Neural cell (in vitro differentiated cells): Measurements from ENCODE around the gene OCSTAMP. TPM values are rescaled to one million over a fixed set of nuclear protein-coding genes. Genes with fewer than 3 reads are reported as not detected.

Experiments used
- H2AFZ ChIP-seq: fragments of 200-600, 300-800 bp; sonication (generic), shearing (Covaris generic); 2 replicates; pipeline ENCODE4 v1.6.0; 2014; ENCODE audit warnings: low read depth, mild to moderate bottlenecking, antibody characterized with exemption, low read length, moderate library complexity
- H3F3A ChIP-seq: fragments of 200-600 bp; shearing (Covaris generic); 2 replicates; pipeline ENCODE4 v1.6.1; 2016; ENCODE audit warnings: mild to moderate bottlenecking, moderate library complexity, mixed read lengths, antibody characterized with exemption, low read length; ENCODE audit not compliant: insufficient read depth, poor library complexity, severe bottlenecking
- H3K27ac ChIP-seq: fragments of 200-600, 300-800 bp; sonication (generic), shearing (Covaris generic); 2 replicates; pipeline ENCODE4 v1.5.1; 2014; ENCODE audit warnings: mild to moderate bottlenecking, low read length, moderate library complexity
- H3K27me3 ChIP-seq: fragments of 300-800, 200-600 bp; sonication (generic), shearing (Covaris generic); 2 replicates; pipeline ENCODE4 v1.6.0; 2014; ENCODE audit warnings: mild to moderate bottlenecking, low read depth, low read length, moderate library complexity; ENCODE audit not compliant: insufficient read depth
- H3K36me3 ChIP-seq: fragments of 300-800, 200-600 bp; sonication (generic), shearing (Covaris generic); 2 replicates; pipeline ENCODE4 v1.5.1; 2014; ENCODE audit warnings: mild to moderate bottlenecking, antibody characterized with exemption, low read length, moderate library complexity; ENCODE audit not compliant: insufficient read depth
- H3K4me2 ChIP-seq: fragments of 300-800, 200-600 bp; sonication (generic), shearing (Covaris generic); 2 replicates; pipeline ENCODE4 v1.6.0; 2014; ENCODE audit warnings: mild to moderate bottlenecking, low read length
- H3K4me3 ChIP-seq: fragments of 300-800, 200-600 bp; sonication (generic), shearing (Covaris generic); 2 replicates; pipeline ENCODE4 v1.5.1; 2014; ENCODE audit warnings: mild to moderate bottlenecking, low read length, moderate library complexity
- H3K79me2 ChIP-seq: fragments of 200-600 bp; shearing (Covaris generic); replicated peaks from 2 replicates; pipeline ENCODE4 v1.6.0; 2014; ENCODE audit warnings: mild to moderate bottlenecking, low read length, moderate library complexity; ENCODE audit not compliant: insufficient read depth
- H3K9ac ChIP-seq: fragments of 300-800, 200-600 bp; sonication (generic), shearing (Covaris generic); 2 replicates; pipeline ENCODE4 v1.6.1; 2016; ENCODE audit warnings: mild to moderate bottlenecking, low read length, mixed read lengths
- H3K9me2 ChIP-seq: fragments of 200-600 bp; shearing (Covaris generic); 2 replicates; pipeline ENCODE4 v1.6.1; 2016; ENCODE audit warnings: mild to moderate bottlenecking, low read length, mixed read lengths; ENCODE audit not compliant: insufficient read depth
- H3K9me3 ChIP-seq: fragments of 200-600, 300-800 bp; sonication (generic), shearing (Covaris generic); 2 replicates; pipeline ENCODE4 v1.6.1; 2016; ENCODE audit warnings: mild to moderate bottlenecking, mixed run types, low read length, moderate library complexity, mixed read lengths
- H4K20me1 ChIP-seq: fragments of 200-600 bp; shearing (Covaris generic); 2 replicates; pipeline ENCODE4 v1.6.1; 2016; ENCODE audit warnings: mild to moderate bottlenecking, mixed run types; ENCODE audit not compliant: insufficient read depth
- CTCF ChIP-seq: fragments of 450-650 bp; IDR thresholded peaks from 2 replicates; pipeline ENCODE4 v1.5.1; 2014; ENCODE audit warnings: antibody characterized with exemption, mild to moderate bottlenecking, moderate library complexity; ENCODE audit not compliant: poor library complexity, severe bottlenecking
- EP300 ChIP-seq: fragments of 450-650 bp; conservative IDR thresholded peaks from 2 replicates; pipeline ENCODE4 v1.6.1; 2014; ENCODE audit warnings: antibody characterized with exemption, mild to moderate bottlenecking, moderate library complexity; ENCODE audit not compliant: poor library complexity, severe bottlenecking
- EZH2 ChIP-seq: fragments of 200-600, 300-800 bp; shearing (Covaris generic), sonication (generic); IDR thresholded peaks from 2 replicates; pipeline ENCODE4 v1.6.1; 2014; ENCODE audit warnings: antibody characterized with exemption, low read length, borderline replicate concordance, mild to moderate bottlenecking; ENCODE audit not compliant: insufficient read depth, poor library complexity, severe bottlenecking
- MXI1 ChIP-seq: fragments of 450-650 bp; conservative IDR thresholded peaks from 2 replicates; pipeline ENCODE4 v1.6.1; 2014; ENCODE audit warnings: antibody characterized with exemption, mild to moderate bottlenecking; ENCODE audit not compliant: poor library complexity, severe bottlenecking
- POLR2AphosphoS5 ChIP-seq: IDR thresholded peaks from 2 replicates; pipeline ENCODE4 v1.6.1; 2012
- RAD21 ChIP-seq: fragments of 450-650 bp; conservative IDR thresholded peaks from 2 replicates; pipeline ENCODE4 v1.6.1; 2014; ENCODE audit warnings: antibody characterized with exemption, mild to moderate bottlenecking, moderate library complexity
- SMC3 ChIP-seq: fragments of 450-650 bp; conservative IDR thresholded peaks from 2 replicates; pipeline ENCODE4 v1.6.1; 2014; ENCODE audit warnings: antibody characterized with exemption, mild to moderate bottlenecking, moderate library complexity; ENCODE audit not compliant: poor library complexity
- TAF1 ChIP-seq: IDR thresholded peaks from 2 replicates; pipeline ENCODE4 v1.6.1; 2012; ENCODE audit warnings: low read depth
- polyA plus RNA-seq: library from polyadenylated mRNA; depleted of rRNA; stranded (reverse); fragments of >200 nt; gene quantifications from 2 replicates; pipeline ENCODE4 v1.2.3, GENCODE V29; 2014
- TF ChIP-seq, protein P1 (sequence below): IDR thresholded peaks from 2 replicates; pipeline ENCODE4 v1.6.1; 2012; ENCODE audit warnings: borderline replicate concordance

Gene OCSTAMP
- polyA plus RNA-seq, 1 donor from 2014 or later, result not detected

DNA sequence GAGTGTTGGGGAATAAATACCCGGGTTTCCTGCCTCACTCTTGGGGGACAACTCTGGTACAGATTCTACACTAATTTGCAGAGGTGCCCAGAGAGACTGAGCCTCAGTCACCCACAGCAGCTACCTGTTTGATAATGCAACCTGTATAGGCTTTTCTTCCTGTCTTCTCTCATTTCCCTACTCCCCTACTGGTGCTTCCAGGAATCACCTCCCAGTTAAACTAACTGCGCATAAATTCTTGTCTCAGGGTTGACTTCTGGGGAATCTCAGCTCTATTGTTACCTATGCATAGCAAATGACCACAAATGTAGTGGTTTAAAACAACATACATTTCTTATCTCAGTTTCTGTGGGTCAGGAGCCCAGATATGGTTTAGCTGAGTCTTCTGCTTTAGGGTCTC, 11.3 kb downstream of the OCSTAMP start:
- Histone ChIP-seq H3K4me2 (no peak overlapping the region), H3K36me3 (no peaks in the 10 kb centered on the region), H3K9me2 (no peaks in the 10 kb centered on the region), H4K20me1 (no peaks in the 10 kb centered on the region), H3K9me3 (no peaks in the 10 kb centered on the region), H3K4me3 (no peak overlapping the region), H3K79me2 (no peaks in the 10 kb centered on the region), H2AFZ (no peak overlapping the region), H3K9ac (no peak overlapping the region), H3K27ac (no peak overlapping the region), H3F3A (no peaks in the 10 kb centered on the region), H3K27me3 (no peaks in the 10 kb centered on the region)
- no peak for TF ChIP-seq SMC3
- no peak for TF ChIP-seq EP300
- no peak for TF ChIP-seq CTCF
- TF ChIP-seq EZH2, result no peak
- TF ChIP-seq, protein P1, sequence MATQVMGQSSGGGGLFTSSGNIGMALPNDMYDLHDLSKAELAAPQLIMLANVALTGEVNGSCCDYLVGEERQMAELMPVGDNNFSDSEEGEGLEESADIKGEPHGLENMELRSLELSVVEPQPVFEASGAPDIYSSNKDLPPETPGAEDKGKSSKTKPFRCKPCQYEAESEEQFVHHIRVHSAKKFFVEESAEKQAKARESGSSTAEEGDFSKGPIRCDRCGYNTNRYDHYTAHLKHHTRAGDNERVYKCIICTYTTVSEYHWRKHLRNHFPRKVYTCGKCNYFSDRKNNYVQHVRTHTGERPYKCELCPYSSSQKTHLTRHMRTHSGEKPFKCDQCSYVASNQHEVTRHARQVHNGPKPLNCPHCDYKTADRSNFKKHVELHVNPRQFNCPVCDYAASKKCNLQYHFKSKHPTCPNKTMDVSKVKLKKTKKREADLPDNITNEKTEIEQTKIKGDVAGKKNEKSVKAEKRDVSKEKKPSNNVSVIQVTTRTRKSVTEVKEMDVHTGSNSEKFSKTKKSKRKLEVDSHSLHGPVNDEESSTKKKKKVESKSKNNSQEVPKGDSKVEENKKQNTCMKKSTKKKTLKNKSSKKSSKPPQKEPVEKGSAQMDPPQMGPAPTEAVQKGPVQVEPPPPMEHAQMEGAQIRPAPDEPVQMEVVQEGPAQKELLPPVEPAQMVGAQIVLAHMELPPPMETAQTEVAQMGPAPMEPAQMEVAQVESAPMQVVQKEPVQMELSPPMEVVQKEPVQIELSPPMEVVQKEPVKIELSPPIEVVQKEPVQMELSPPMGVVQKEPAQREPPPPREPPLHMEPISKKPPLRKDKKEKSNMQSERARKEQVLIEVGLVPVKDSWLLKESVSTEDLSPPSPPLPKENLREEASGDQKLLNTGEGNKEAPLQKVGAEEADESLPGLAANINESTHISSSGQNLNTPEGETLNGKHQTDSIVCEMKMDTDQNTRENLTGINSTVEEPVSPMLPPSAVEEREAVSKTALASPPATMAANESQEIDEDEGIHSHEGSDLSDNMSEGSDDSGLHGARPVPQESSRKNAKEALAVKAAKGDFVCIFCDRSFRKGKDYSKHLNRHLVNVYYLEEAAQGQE, result no peak
- TF ChIP-seq RAD21, result no peak
- TF ChIP-seq POLR2AphosphoS5, result no peak
- no peak for TF ChIP-seq MXI1
- no peak for TF ChIP-seq TAF1

DNA sequence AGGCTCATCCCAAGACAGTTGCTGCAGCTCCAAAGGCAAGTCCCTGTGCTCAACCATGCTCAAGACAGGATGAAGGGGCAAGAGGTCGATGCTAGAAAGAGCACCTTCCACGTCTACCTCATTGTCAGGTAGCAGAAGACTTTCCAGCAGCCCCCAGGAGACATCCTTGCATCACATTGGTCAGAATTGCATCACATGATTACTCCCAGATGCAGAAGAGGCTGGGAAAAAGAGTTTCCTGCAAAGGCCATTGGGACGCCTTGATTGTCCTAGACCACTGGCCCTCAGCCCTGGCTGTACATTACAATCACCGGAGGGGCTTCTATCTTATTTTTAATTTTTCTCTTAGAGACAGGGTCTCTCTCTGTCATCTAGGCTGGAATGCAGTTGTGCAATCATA, 19.8 kb downstream of the OCSTAMP start:
- TF ChIP-seq POLR2AphosphoS5 (no peak), CTCF (no peak), MXI1 (no peak)
- TF ChIP-seq, protein P1, result no peak
- no peak overlapping the region for H3K4me2 ChIP-seq
- no peak overlapping the region for H3K9ac ChIP-seq
- no peaks in the 10 kb centered on the region for H3K79me2 ChIP-seq
- H3K9me3 ChIP-seq, result no peaks in the 10 kb centered on the region
- H3F3A ChIP-seq, result no peaks in the 10 kb centered on the region
- H3K36me3 ChIP-seq, result no peaks in the 10 kb centered on the region
- no peak overlapping the region for H3K4me3 ChIP-seq
- no peak overlapping the region for H2AFZ ChIP-seq
- no peaks in the 10 kb centered on the region for H3K9me2 ChIP-seq
- H3K27me3 ChIP-seq, result no peaks in the 10 kb centered on the region
- no peaks in the 10 kb centered on the region for H4K20me1 ChIP-seq
- no peak overlapping the region for H3K27ac ChIP-seq
